Hepatocyte (in vitro differentiated cells): Measurements from ENCODE around the gene ZNF483.

ENCODE experiments used
- EZH2 ChIP-seq: fragments of 200-600 bp; sonication (generic); IDR thresholded peaks from 2 replicates; pipeline ENCODE4 v1.6.1; 2016; ENCODE audit warnings: antibody characterized with exemption, mild to moderate bottlenecking, borderline replicate concordance
- TF ChIP-seq, protein P1 (sequence below): fragments of 200-600 bp; sonication (generic); IDR thresholded peaks from 2 replicates; pipeline ENCODE4 v1.5.1; 2016; ENCODE audit warnings: antibody characterized with exemption, mild to moderate bottlenecking; ENCODE audit not compliant: poor library complexity

- TF ChIP-seq, protein P1, sequence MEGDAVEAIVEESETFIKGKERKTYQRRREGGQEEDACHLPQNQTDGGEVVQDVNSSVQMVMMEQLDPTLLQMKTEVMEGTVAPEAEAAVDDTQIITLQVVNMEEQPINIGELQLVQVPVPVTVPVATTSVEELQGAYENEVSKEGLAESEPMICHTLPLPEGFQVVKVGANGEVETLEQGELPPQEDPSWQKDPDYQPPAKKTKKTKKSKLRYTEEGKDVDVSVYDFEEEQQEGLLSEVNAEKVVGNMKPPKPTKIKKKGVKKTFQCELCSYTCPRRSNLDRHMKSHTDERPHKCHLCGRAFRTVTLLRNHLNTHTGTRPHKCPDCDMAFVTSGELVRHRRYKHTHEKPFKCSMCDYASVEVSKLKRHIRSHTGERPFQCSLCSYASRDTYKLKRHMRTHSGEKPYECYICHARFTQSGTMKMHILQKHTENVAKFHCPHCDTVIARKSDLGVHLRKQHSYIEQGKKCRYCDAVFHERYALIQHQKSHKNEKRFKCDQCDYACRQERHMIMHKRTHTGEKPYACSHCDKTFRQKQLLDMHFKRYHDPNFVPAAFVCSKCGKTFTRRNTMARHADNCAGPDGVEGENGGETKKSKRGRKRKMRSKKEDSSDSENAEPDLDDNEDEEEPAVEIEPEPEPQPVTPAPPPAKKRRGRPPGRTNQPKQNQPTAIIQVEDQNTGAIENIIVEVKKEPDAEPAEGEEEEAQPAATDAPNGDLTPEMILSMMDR: no peak
- TF ChIP-seq EZH2: no peak
Measured at GRCh38 chr9:111525056-111525977, at the start of gene ZNF483.
